ENCODE measurements around the gene ACBD6.

DNA sequence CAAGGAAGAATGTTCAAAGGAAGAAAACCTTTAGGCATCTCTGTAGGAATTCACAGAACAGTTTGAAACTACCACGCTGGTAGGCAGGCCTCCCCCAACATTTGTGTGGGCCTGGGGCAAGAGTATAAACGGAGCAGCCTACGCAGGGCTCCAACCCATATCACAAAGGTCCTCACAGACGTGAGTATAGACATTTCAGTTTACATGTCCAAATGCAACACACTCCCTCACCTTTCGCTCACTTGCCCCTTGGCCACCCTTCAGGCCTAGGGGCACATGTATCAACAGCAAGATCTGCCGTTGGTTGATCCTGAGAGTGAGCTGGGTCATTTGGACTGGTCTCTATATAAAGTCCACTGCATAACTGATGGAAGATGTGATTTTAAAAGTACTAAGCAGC, 133.3 kb downstream of the ACBD6 start:
- TF ChIP-seq, protein P1, sequence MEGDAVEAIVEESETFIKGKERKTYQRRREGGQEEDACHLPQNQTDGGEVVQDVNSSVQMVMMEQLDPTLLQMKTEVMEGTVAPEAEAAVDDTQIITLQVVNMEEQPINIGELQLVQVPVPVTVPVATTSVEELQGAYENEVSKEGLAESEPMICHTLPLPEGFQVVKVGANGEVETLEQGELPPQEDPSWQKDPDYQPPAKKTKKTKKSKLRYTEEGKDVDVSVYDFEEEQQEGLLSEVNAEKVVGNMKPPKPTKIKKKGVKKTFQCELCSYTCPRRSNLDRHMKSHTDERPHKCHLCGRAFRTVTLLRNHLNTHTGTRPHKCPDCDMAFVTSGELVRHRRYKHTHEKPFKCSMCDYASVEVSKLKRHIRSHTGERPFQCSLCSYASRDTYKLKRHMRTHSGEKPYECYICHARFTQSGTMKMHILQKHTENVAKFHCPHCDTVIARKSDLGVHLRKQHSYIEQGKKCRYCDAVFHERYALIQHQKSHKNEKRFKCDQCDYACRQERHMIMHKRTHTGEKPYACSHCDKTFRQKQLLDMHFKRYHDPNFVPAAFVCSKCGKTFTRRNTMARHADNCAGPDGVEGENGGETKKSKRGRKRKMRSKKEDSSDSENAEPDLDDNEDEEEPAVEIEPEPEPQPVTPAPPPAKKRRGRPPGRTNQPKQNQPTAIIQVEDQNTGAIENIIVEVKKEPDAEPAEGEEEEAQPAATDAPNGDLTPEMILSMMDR (IDR thresholded peaks at IDR 0.05), result no peak
- TF ChIP-seq POLR2A (IDR thresholded peaks at IDR 0.05; ENCODE audit: low read depth) (no peak), POLR2AphosphoS5 (IDR thresholded peaks at IDR 0.05) (no peak)
